ENCODE results near the gene PRG3. TPM values are rescaled to one million over a fixed set of nuclear protein-coding genes. Genes with fewer than 3 reads are reported as not detected.

Gene PRG3
- total RNA-seq, 1 donor from 2014 or later: 2.6 TPM

DNA sequence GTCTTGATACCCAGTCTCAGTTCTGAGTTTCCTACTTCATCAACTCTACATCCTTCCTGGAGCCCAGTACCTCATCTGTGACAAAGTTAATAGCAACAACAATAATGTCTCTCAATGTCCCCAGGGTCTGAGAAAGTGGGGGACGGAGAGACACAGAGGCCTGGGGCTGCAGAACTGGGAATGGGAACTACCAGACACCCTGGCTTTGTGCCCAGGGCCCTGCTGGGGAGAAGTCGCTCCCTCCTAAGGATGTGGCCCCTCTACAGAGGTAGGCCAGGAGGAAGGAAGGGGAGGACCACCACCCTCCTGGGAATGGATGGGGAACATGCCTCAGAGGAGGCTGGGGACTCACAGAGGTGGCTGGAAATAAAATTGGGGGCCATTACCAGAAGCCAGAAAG lies 5.5 kb downstream of the PRG3 start:
- H3K4me3 ChIP-seq (ENCODE audit: low read length in 3 of 3): no peak overlapping the region
- H3K27ac ChIP-seq (ENCODE audit: low read depth, low read length): no peak overlapping the region
- H3K36me3 ChIP-seq (ENCODE audit: control insufficient read depth in 3 of 3, insufficient read depth in 3 of 3, low read length in 3 of 3): no peaks in the 10 kb centered on the region
- H3K4me1 ChIP-seq (ENCODE audit: control insufficient read depth in 3 of 3, insufficient read depth in 3 of 3, low read length in 3 of 3): no peaks in the 10 kb centered on the region
- H3K9ac ChIP-seq (ENCODE audit: low read depth in 1 of 3, low read length in 3 of 3): no peak overlapping the region
- H3K9me3 ChIP-seq (ENCODE audit: control insufficient read depth in 3 of 3, low read length in 3 of 3): no peaks in the 10 kb centered on the region
- peaks cover 0 to 11% (median 7%) of the 10 kb centered on the region in 3 donors for H3K27me3 ChIP-seq (ENCODE audit: control insufficient read depth in 3 of 3, insufficient read depth in 3 of 3, low read length in 3 of 3)

DNA sequence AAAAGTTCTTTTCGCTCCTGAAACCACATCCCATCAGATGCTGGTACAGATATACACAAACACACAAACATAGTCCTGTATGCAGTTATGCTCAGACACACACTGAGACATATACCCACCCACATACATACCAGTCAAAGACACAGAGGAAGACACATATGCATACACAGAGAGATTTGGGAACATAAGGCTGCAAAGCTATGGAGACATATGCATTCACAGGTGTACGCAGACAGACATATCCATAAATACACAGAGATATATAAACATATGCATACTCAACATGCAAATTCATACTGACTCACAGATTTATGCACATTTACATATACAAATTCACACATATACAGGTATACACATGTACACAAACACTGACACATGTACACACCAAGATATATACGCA lies 6.0 kb downstream of the PRG3 start:
- peaks cover 0 to 11% (median 7%) of the 10 kb centered on the region in 3 donors for H3K27me3 ChIP-seq (ENCODE audit: control insufficient read depth in 3 of 3, insufficient read depth in 3 of 3, low read length in 3 of 3)
- H3K27ac ChIP-seq (ENCODE audit: low read depth, low read length): no peak overlapping the region
- H3K4me1 ChIP-seq (ENCODE audit: control insufficient read depth in 3 of 3, insufficient read depth in 3 of 3, low read length in 3 of 3): no peaks in the 10 kb centered on the region
- H3K9ac ChIP-seq (ENCODE audit: low read depth in 1 of 3, low read length in 3 of 3): no peak overlapping the region
- no peaks in the 10 kb centered on the region for H3K9me3 ChIP-seq (ENCODE audit: control insufficient read depth in 3 of 3, low read length in 3 of 3)
- no peaks in the 10 kb centered on the region for H3K36me3 ChIP-seq (ENCODE audit: control insufficient read depth in 3 of 3, insufficient read depth in 3 of 3, low read length in 3 of 3)
- H3K4me3 ChIP-seq (ENCODE audit: low read length in 3 of 3): no peak overlapping the region

DNA sequence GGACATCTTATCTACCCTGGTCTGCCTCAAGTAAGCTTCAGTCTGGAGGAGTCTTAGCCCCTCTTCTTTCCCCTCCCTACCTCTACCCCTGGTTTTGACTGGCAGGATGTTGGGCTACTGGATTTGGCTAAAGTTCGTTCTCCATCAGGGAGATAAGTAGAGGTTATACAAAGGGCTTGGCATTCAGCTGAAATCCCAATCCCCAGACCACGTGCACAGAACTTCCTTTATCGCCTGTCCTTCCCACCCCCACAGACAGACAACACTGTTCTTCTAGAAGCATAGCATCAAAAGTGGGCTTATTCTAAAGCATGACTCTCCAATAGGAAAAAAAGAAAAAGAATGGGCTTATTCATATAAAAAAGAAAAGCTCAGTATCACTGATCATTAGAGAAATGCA lies 7.8 kb downstream of the PRG3 start:
- Histone ChIP-seq H3K27me3 (ENCODE audit: control insufficient read depth in 3 of 3, insufficient read depth in 3 of 3, low read length in 3 of 3) (peaks cover 1 to 7% (median 4%) of the 10 kb centered on the region in 3 donors), H3K9me3 (ENCODE audit: control insufficient read depth in 3 of 3, low read length in 3 of 3) (no peaks in the 10 kb centered on the region), H3K27ac (ENCODE audit: low read depth, low read length) (no peak overlapping the region)

DNA sequence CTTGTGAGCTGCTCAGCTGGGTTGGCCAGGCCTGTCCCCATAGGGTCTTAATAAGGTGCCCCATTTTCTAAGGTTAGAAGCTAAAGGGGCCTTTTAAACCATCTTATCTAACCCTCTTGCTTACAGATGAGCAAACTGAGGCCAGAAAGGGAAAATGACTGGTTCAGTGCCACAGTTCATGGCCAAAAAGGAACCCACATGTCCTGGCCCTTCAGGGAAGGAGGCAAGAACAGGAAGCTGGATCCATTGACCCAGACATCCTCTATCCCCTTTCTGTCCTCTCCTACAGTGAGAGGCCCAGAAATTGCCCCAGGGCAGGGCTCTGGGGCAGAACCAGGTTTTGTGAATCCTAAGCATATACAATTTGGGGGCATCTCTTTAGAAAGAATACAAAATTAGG lies 10.0 kb downstream of the PRG3 start:
- Histone ChIP-seq H3K36me3 (ENCODE audit: control insufficient read depth in 3 of 3, insufficient read depth in 3 of 3, low read length in 3 of 3) (no peaks in the 10 kb centered on the region), H3K27me3 (ENCODE audit: control insufficient read depth in 3 of 3, insufficient read depth in 3 of 3, low read length in 3 of 3) (peaks cover 0 to 3% (median 0%) of the 10 kb centered on the region in 3 donors)

More for the DNA sequence above, 7.8 kb downstream of the PRG3 start:
- Histone ChIP-seq H3K36me3 (ENCODE audit: control insufficient read depth in 3 of 3, insufficient read depth in 3 of 3, low read length in 3 of 3) (no peaks in the 10 kb centered on the region), H3K4me1 (ENCODE audit: control insufficient read depth in 3 of 3, insufficient read depth in 3 of 3, low read length in 3 of 3) (peaks cover 0 to 3% (median 0%) of the 10 kb centered on the region in 3 donors), H3K4me3 (ENCODE audit: low read length in 3 of 3) (no peak overlapping the region), H3K9ac (ENCODE audit: low read depth in 1 of 3, low read length in 3 of 3) (no peak overlapping the region)

DNA sequence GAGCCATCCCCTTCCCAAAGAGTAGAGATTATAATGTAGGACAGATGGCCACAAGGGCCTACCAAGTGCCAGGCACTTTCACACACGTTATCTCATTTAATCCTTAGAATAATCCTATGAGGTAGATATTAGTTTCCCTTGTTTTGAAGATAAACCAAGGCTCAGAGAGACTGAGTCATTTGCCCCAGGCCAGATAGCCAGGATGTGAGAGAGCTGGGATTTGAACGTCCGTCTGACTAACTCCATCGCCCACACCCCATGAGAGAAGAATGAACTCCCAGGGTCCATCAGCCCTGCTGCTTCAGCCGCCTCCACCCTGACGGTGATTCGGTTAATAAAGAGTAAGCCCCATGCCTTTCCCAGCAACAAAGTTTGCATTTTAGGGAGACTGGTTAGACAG lies 10.7 kb downstream of the PRG3 start:
- H3K9ac ChIP-seq (ENCODE audit: low read depth in 1 of 3, low read length in 3 of 3): no peak overlapping the region
- no peaks in the 10 kb centered on the region for H3K9me3 ChIP-seq (ENCODE audit: control insufficient read depth in 3 of 3, low read length in 3 of 3)
- no peaks in the 10 kb centered on the region for H3K36me3 ChIP-seq (ENCODE audit: control insufficient read depth in 3 of 3, insufficient read depth in 3 of 3, low read length in 3 of 3)
- peaks cover 0 to 3% (median 0%) of the 10 kb centered on the region in 3 donors for H3K27me3 ChIP-seq (ENCODE audit: control insufficient read depth in 3 of 3, insufficient read depth in 3 of 3, low read length in 3 of 3)
- H3K4me1 ChIP-seq (ENCODE audit: control insufficient read depth in 3 of 3, insufficient read depth in 3 of 3, low read length in 3 of 3): peaks cover 0 to 3% (median 0%) of the 10 kb centered on the region in 3 donors
- no peak overlapping the region for H3K27ac ChIP-seq (ENCODE audit: low read depth, low read length)
- H3K4me3 ChIP-seq (ENCODE audit: low read length in 3 of 3): no peak overlapping the region

More for the DNA sequence above, 10.0 kb downstream of the PRG3 start:
- no peak overlapping the region for H3K27ac ChIP-seq (ENCODE audit: low read depth, low read length)
- H3K4me3 ChIP-seq (ENCODE audit: low read length in 3 of 3): no peak overlapping the region
- H3K9me3 ChIP-seq (ENCODE audit: control insufficient read depth in 3 of 3, low read length in 3 of 3): no peaks in the 10 kb centered on the region
- H3K4me1 ChIP-seq (ENCODE audit: control insufficient read depth in 3 of 3, insufficient read depth in 3 of 3, low read length in 3 of 3): peaks cover 0 to 3% (median 0%) of the 10 kb centered on the region in 3 donors
- no peak overlapping the region for H3K9ac ChIP-seq (ENCODE audit: low read depth in 1 of 3, low read length in 3 of 3)

DNA sequence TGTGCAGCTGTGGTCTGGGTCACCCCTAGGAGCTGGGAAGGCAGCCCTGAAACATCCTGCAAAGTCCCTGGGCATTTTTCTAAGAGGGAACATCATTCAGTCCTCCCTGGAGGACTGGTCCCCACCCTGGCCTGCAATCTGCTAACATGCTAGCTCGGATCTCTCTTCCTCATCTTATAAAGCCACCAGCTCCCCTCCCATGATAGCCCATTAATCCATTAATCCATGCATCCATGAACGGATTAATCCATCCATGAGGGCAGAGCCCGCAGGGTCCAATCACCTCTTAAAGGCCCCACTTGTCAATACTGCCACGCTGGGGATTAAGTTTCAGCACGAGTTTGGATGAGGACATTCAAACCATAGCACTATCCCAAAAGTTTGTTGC lies 12.1 kb downstream of the PRG3 start:
- H3K9me3 ChIP-seq (ENCODE audit: control insufficient read depth in 3 of 3, low read length in 3 of 3): no peaks in the 10 kb centered on the region
- H3K36me3 ChIP-seq (ENCODE audit: control insufficient read depth in 3 of 3, insufficient read depth in 3 of 3, low read length in 3 of 3): no peaks in the 10 kb centered on the region
- H3K27ac ChIP-seq (ENCODE audit: low read depth, low read length): no peak overlapping the region
- H3K4me3 ChIP-seq (ENCODE audit: low read length in 3 of 3): no peak overlapping the region
- H3K27me3 ChIP-seq (ENCODE audit: control insufficient read depth in 3 of 3, insufficient read depth in 3 of 3, low read length in 3 of 3): peaks cover 0 to 3% (median 0%) of the 10 kb centered on the region in 3 donors
- peaks cover 0 to 3% (median 0%) of the 10 kb centered on the region in 3 donors for H3K4me1 ChIP-seq (ENCODE audit: control insufficient read depth in 3 of 3, insufficient read depth in 3 of 3, low read length in 3 of 3)
- no peak overlapping the region for H3K9ac ChIP-seq (ENCODE audit: low read depth in 1 of 3, low read length in 3 of 3)

DNA sequence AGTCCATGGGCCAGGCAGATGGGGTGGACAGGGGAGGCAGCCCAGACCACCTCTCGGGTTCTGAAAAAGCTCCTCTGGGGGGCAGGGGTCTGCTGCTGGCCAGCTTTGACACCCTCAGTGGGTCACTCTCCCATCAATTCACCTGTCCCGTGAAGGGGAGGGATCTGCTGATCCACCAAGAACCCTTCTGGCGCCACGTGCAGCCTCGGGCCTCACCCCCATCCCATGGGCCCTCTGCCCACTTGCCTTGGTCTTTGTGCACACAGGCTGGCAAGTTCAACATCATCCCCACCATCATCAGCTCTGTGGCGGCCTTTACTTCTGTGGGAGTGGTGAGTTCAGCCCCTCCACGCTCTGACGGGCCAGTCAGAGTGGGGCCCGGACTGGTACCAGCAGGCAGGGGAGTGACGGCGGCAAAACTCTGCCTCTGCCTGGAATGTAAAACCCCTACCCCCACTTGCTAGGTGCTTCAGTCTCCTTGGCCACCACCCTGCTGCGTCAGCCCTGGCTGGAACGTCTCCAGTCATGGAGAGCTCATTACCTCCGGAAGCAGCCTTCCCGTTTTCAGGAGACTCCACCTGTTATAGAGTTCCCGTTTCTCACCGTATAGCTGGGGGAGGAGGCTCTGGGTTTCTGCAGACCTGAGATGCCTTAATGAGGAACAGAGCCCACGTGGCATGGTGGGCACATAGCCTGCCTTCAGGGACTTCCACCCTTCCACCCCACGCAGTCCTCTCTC lies 12.7 kb downstream of the PRG3 start:
- no peaks in the 10 kb centered on the region for H3K9me3 ChIP-seq (ENCODE audit: control insufficient read depth in 3 of 3, low read length in 3 of 3)
- no peak overlapping the region for H3K4me3 ChIP-seq (ENCODE audit: low read length in 3 of 3)
- H3K4me1 ChIP-seq (ENCODE audit: control insufficient read depth in 3 of 3, insufficient read depth in 3 of 3, low read length in 3 of 3): peaks cover 0 to 3% (median 0%) of the 10 kb centered on the region in 3 donors
- no peak overlapping the region for H3K9ac ChIP-seq (ENCODE audit: low read depth in 1 of 3, low read length in 3 of 3)
- H3K27me3 ChIP-seq (ENCODE audit: control insufficient read depth in 3 of 3, insufficient read depth in 3 of 3, low read length in 3 of 3): peaks cover 0 to 3% (median 0%) of the 10 kb centered on the region in 3 donors
- no peak overlapping the region for H3K27ac ChIP-seq (ENCODE audit: low read depth, low read length)
- H3K36me3 ChIP-seq (ENCODE audit: control insufficient read depth in 3 of 3, insufficient read depth in 3 of 3, low read length in 3 of 3): no peaks in the 10 kb centered on the region

DNA sequence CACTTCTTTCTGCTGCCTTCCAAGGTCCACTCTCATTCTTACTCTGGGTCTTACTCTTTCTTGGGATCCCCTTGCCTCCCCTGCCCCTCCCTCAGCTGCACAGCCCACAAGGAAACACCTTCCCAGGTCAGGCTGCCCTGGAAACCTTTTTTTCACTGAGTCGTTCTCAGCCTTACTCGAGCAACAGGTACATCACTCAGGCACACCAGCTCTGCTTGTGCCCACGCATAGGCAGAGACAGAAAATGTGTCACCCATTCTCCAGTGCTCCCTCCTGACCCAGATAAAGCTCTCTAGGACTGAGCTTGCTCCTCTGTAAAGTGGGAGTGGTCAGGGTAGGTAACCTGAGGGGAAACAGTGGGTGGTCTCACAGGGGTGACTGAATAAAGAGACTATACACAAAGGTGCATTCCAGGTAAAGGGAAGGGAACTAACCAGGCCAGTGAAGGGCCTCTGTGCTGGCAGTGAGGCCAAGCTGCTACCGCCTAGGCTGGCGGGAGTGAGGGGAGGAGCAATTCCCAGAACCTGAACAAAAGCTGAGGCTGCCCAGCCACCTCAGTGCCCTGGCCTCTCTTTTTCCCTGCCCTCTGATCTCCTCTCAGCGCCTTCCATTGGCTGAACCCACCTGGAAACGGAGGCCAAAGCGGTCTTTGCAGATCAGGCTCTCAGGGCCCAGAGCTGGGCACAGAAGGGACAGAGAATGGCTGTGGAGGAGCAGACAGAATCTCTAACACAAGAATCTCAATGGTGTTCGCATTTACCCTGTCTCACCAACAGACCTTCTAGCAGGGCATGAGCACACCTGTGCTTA lies 15.9 kb downstream of the PRG3 start:
- Histone ChIP-seq H3K4me1 (ENCODE audit: control insufficient read depth in 3 of 3, insufficient read depth in 3 of 3, low read length in 3 of 3) (peaks cover 3 to 4% (median 3%) of the 10 kb centered on the region in 3 donors), H3K9ac (ENCODE audit: low read depth in 1 of 3, low read length in 3 of 3) (no peak overlapping the region), H3K27ac (ENCODE audit: low read depth, low read length) (no peak overlapping the region), H3K9me3 (ENCODE audit: control insufficient read depth in 3 of 3, low read length in 3 of 3) (no peaks in the 10 kb centered on the region), H3K27me3 (ENCODE audit: control insufficient read depth in 3 of 3, insufficient read depth in 3 of 3, low read length in 3 of 3) (peaks cover 0 to 3% (median 0%) of the 10 kb centered on the region in 3 donors), H3K4me3 (ENCODE audit: low read length in 3 of 3) (no peak overlapping the region), H3K36me3 (ENCODE audit: control insufficient read depth in 3 of 3, insufficient read depth in 3 of 3, low read length in 3 of 3) (no peaks in the 10 kb centered on the region)

DNA sequence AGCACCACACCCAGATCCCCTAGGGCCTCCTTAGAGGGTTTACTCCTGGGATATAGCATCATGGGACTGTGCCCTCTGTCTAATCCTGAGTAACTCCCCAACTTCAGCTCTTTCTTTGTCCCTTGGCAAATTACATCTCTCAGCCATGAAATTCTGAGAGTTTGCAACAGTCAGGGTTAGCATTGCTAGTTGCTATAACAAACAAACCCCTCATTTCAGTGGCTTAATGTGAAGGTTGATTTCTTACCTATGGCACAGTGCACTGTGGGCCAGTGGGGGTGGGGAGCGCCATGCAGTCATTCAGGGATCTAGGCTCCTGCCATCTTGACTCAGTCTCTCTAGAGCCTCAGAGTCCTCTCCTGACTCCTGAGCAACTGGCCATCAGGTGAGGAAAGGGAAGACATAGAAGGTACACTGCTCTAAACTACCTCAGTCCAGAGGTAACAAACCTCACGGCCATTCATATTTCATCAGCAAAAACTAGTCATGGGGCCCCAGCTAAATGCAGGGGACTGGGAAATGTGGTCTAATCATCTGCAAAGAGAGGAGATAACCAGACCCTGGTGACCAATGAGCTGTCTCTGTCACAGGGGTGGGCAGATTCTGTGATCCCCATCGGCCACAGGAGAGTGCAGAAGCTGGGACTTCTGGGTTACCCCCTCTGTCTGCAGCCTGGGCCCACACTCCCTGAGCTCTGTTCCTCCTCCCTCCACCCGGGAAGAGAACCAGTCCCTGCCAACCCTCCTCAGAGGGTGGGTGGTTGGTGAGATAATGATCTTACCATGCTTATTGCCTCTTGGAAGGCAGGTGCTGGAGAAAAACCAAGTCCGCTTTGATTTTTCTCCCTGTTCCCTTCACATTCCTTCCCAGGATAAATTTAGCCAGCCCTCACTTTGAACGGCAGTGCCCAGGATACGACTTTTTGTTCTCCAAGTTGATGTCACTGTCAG lies 17.5 kb downstream of the PRG3 start:
- Histone ChIP-seq H3K4me3 (ENCODE audit: low read length in 3 of 3) (no peak overlapping the region), H3K9me3 (ENCODE audit: control insufficient read depth in 3 of 3, low read length in 3 of 3) (no peaks in the 10 kb centered on the region), H3K36me3 (ENCODE audit: control insufficient read depth in 3 of 3, insufficient read depth in 3 of 3, low read length in 3 of 3) (no peaks in the 10 kb centered on the region), H3K4me1 (ENCODE audit: control insufficient read depth in 3 of 3, insufficient read depth in 3 of 3, low read length in 3 of 3) (peaks cover 13 to 21% (median 17%) of the 10 kb centered on the region in 3 donors), H3K27ac (ENCODE audit: low read depth, low read length) (no peak overlapping the region), H3K9ac (ENCODE audit: low read depth in 1 of 3, low read length in 3 of 3) (no peak overlapping the region), H3K27me3 (ENCODE audit: control insufficient read depth in 3 of 3, insufficient read depth in 3 of 3, low read length in 3 of 3) (peaks cover 0 to 3% (median 0%) of the 10 kb centered on the region in 3 donors)
